DMS53 treated with DMSO at 0.1 percent for 48 hours (cell line): ENCODE data around the gene RBMS3.
"Not testable (repeated sequence)": the region's sequence is repeated elsewhere in the genome, so short reads cannot be mapped to it uniquely, and the experiment has no call there.

ENCODE experiments used
- DNase-seq: peaks from one replicate; lab custom pipeline; 2025; ENCODE audit not compliant: unreplicated experiment; lab: John Stamatoyannopoulos, UW

Gene RBMS3

GRCh38 chr3:29337565-29337964 is 56.7 kb downstream of the RBMS3 start:
- no peak for DNase-seq

- DNase-seq, result no peak
These were observed 57.5 kb downstream of the RBMS3 start for GRCh38 chr3:29338377-29338776.

DNA sequence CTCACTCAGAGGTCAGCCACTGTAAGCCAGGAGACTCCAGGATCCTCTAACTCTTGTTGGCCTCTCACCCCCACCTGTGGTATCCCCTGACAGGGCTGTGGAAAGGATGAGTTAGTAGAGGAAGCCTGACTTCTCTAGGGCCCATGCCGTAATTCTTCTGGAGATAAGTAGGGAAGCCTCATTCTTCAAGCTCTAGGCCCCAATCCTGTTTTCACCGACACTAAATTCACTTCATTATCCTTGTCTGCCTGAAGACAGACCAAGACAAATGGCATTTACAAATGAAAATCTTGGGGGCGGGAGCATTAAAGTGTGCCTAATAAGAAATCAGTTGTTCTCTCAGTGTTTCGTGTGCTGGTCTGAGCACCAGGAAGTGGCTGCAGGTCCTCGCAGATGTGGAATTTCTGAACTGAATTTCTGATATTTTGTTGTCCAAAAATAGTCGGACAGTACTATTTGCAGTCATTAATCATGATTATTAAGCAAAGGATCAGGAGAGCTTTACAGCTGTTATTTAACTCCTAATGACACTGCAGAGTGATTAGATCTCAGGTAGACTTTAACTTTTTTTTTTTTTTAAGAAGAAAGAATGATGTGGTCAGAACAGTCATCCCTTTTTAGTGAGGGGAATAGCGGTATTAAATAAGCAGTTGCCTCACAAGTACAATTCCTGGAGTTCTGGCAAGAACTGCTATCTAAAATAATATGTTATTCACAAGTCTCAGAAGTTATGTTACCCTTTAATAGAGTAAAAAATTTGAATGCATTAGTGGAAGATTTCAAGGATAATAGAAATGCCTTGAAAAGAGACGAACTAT is 58.4 kb downstream of the RBMS3 start:
- no peak for DNase-seq

DNA sequence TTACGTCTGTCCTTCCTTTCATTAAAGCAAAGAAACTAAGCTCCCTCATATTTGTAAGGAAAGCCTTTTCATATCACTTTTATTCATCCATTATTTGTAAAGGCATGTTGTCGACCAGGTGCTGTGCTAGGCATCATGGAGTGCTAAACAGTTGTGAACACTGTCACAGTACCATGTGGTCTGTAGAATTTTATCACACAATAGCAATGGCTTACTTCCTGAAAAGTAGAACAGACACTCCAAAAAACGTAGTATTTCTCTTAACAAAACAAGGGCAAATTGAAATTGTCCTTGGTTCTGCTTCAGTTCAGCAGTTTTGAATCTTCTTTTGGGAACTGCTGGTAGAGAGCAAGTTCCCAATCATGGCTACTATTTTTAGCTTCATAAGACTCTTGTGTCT is 63.3 kb downstream of the RBMS3 start:
- DNase-seq, result no peak

GRCh38 chr3:29344935-29345334 is 64.1 kb downstream of the RBMS3 start:
- DNase-seq, result no peak

- DNase-seq, result no peak
These were observed 64.8 kb downstream of the RBMS3 start for GRCh38 chr3:29345516-29346300.

DNA sequence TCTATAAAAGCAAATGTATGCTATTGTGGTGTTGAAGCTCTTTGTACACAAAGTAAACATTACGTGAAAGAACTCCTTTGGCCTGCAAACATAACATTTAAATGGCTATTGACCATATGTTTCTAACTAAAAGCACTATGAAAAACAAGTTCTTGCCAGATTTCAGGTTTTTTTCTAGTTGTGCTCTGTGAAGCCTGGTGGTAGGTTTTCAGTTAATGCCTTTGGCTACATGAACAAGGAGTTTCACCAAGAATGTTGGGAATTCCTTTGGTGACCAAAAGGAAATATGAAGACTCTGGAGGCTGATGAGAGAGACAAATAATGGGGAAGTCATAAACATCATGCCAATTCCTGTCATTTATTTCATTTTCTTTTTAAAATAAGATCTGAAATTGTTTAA is 66.0 kb downstream of the RBMS3 start:
- no peak for DNase-seq

DNA sequence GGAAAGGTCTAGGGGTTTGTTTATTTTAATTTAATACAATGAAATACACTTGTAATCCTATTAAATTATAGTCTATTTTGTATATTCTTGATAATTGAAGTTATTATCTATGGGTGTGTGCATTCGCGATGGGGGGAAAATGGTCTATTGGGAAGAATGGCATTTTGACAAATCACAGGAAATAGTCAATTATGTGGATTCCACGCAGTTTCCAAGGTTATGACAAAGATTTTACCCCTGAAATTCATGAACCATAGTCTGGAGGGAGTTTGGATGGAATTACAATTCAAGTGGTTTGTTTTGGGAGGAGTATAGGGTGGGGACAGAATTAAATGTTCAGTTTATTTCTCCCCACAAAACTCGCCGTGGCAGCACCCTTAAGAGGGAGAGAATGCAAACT is 66.5 kb downstream of the RBMS3 start:
- no peak for DNase-seq

DNA sequence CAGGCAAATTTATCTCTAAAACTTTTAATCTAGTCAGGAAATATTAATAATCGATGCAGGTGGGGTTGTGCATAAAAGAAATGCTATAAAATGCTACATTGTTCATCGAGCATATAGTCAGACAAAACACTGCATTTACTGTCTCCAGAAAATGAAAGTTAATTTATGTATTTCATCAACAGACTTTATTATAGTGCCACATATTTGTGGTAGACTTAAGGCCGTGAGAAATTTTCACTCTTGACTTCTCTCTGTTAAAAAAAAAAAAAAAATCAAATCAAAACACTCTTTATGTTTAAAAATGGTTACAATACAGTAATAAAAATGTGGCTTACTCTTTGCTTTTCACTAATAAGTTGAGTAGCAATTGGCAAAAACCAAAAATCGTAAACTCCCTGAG is 67.4 kb downstream of the RBMS3 start:
- DNase-seq, result no peak

GRCh38 chr3:29349049-29349448 is 68.2 kb downstream of the RBMS3 start:
- DNase-seq, result no peak

DNA sequence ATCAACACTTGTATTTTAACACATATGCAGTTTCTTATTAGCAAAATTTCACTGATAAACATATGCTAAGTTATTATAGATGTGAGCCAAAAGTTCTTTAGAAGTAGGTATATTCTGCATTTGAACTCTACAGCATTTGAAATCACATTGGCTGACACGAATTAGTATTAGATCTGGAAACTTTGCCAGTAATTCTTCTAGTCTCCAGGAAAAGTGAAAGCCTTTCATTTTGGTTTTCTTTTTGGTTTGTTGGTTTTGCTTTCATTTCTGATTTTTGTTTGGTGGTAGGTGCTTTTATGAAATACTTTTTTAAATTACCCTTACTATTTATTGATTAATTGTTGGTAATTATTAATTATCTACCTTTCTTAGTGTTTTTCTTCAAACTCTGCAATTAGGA is 72.9 kb downstream of the RBMS3 start:
- DNase-seq, result no peak

DNA sequence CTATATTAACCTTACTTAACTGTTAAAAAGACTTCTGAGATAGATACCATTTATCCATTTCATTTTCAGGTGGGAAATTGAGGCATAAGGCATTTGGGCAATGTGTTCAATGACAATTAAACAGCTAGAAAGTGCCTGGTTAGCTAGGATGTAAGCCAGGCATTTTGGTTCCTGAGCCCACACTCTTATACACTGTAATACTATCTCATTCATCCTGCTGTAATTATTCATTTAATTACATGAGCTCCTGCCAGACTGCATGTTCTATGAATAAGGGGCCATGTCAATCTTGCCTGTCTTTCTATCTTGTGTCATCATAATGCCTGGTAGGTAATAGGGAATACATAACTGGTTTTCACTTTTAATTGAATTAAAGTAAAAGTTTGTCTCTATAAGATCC is 74.0 kb downstream of the RBMS3 start:
- no peak for DNase-seq

DNA sequence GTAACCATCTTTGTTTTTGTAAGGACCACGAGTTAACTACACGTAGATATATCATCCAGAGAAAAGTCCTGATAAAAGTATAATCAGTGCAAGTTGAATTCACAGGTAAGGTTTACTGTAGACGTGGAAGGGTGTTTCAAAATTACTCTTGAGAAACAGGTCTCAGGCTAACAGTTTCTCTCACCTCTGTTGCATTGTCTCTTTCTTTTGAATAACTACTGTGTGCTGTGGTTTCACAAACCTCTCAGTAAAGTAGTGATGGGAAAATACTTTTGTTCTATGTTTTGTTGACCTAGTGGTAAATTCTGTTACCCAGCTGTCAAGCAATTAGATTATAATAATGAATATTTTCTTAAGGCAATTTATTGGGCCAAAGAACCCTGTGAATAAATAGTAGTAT is 75.2 kb downstream of the RBMS3 start:
- no peak for DNase-seq

DNA sequence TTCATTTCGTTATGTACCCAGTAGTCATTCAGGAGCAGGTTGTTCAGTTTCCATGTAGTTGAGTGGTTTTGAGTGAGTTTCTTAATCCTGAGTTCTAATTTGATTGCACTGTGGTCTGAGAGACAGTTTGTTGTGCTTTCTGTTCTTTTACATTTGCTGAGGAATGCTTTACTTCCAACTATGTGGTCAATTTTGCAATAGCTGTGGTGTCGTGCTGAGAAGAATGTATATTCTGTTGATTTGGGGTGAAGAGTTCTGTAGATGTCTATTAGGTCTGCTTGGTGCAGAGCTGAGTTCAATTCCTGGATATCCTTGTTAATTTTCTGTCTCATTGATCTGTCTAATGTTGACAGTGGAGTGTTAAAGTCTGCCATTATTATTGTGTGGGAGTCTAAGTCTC is 79.4 kb downstream of the RBMS3 start:
- DNase-seq, result not testable (repeated sequence)

- DNase-seq, result no peak
These were observed 82.2 kb downstream of the RBMS3 start for GRCh38 chr3:29363110-29363509.

- DNase-seq, result no peak
These were observed 89.2 kb downstream of the RBMS3 start for GRCh38 chr3:29370021-29370420.

DNA sequence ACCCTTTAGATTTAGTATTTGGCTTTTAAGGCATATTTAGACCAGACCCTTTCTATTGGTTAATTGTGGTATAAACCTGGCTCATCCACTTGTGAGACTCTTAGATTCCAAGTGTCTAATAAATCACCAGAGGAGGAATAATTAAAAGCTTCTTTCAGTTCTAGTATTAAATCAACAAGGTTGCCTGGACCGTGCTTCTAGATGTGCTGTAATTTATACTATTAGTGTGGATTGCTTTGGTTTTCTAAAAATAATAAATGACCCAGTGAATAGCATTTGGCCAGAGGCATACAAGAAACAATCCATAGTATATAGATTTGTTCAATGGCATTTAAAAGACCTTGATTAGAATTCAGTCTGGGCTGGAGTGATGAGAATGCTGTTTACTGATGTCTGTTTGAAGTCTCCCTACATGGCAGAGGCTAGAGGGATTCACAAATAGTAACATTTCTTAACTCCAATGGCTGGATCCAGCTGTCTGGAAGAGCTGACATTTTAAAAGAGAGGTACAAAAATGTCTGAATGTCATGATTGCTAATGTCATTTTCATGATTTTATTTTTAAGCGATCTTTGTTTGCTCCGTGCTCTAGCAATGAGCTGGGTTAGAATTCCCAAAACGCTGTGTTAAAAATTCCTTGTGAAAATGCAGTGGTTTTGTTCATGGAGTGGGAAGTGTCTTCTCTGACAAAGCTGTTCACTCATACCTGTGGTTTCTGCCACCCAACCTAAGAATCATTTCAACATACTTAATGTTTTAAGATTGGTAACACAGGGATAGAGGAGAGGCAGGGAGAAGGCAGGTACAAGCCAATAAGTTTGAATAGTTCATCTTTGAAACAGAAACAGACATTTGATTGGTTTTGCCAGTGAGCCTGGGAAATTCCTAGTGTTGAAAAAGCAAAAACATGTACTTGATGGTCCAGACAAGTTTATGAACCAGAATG is 89.9 kb downstream of the RBMS3 start:
- no peak for DNase-seq

DNA sequence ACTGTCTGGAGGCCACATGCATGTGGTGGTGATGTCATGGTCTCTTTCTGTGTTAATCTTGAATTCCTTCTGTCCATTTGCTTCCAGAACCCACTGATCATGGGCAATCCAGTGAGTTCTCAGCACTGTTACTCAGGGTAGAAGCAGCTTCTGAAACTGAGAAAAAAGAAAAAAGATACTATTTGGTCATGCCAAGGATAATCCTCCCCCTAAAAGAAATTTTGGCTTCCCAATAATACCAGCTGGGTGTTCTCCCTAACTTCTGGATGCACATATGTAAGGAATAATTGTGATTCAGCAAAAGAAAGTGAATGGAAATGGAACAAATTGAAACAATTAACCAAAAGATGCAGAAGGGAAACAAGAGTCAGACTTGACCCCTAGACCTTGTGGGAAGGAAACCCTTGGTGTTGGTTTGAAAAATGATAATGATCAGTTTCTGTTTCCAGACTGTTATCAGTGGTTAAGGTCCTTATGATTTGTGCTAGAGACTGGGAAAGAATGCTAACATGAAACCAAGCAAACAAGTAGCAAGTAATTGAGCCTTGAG is 92.3 kb downstream of the RBMS3 start:
- DNase-seq, result no peak

GRCh38 chr3:29374226-29374625 is 93.4 kb downstream of the RBMS3 start:
- DNase-seq, result no peak

DNA sequence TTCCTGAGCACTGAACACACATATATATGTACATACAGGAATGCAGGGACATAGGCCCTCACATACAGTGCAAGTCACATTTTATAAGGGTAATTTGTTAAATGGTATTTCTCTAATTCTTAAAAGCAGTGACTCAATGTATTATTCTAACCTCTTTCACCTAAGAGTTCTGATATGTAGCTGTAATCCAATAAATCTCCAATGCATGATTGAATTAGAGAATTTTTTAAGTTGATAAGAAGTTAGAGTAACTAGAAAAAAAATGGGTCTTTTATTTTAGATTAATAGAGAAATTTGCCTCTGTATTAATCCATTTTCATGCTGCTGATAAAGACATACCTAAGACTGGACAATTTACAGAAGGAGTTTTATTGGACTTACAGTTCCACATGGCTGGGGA is 98.2 kb downstream of the RBMS3 start:
- DNase-seq, result no peak

DNA sequence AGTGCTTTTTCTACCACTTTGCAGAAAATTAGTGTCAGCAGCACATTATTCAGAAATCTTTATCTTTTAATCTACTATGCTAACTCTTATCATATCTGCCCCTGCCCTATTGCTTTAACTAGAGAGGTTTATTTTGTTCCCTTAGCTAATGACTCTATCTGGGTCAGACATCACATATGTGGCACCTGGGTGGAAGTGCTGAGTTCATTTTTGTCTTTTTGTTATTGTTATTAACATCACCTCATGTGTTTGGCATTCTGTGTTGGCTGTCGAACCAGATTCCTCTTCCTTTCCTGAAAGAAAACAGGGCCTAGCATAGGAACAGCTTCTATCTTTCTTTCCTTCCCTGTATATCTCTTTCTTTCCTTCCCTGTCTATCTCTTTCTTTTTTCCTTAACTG is 100.7 kb downstream of the RBMS3 start:
- no peak for DNase-seq
